Measurements from ENCODE around the gene GNAI3. TPM values are rescaled to one million over a fixed set of nuclear protein-coding genes. Genes with fewer than 3 reads are reported as not detected.

GNAI3 gene
- total and polyA plus RNA-seq, 2 donors (not counting 3 experiments of a cell fraction or from before 2014, with no cell fraction given): 5.0 to 14.0 TPM

- BruUV-seq (replicated peaks): no TSS peak
- Histone ChIP-seq H3K9ac (replicated peaks; ENCODE audit: extremely low read depth, insufficient read depth, low read length) (no peak overlapping the region), H3K36me3 (ENCODE audit: control insufficient read depth in 2 of 2, extremely low read depth in 1 of 2, insufficient read depth in 2 of 2, low read length in 2 of 2) (peaks cover 2 to 4% of the 10 kb centered on the region in 2 experiments), H4K20me1 (replicated peaks; ENCODE audit: control insufficient read depth, extremely low read depth, insufficient read depth, low read length) (no peaks in the 10 kb centered on the region), H3K4me1 (ENCODE audit: control insufficient read depth, extremely low read depth, insufficient read depth, low read length) (peaks cover 7% of the 10 kb centered on the region), H3K27ac (ENCODE audit: insufficient read depth, low read depth, low read length) (no peak overlapping the region), H3K4me3 (replicated peaks in 1 of 3; ENCODE audit: insufficient read depth in 1 of 3, low read depth in 1 of 3, low read length in 3 of 3) (no peak overlapping the region), H3K9me1 (replicated peaks; ENCODE audit: control insufficient read depth, extremely low read depth, insufficient read depth, low read length) (no peaks in the 10 kb centered on the region), H3K9me3 (replicated peaks; ENCODE audit: control insufficient read depth, insufficient read depth, low read length) (no peaks in the 10 kb centered on the region), H3K4me2 (ENCODE audit: insufficient read depth, low read length) (no peak overlapping the region), H3K27me3 (ENCODE audit: control insufficient read depth in 2 of 2, insufficient read depth in 2 of 2, low read length in 2 of 2) (no peaks in the 10 kb centered on the region), H2AFZ (ENCODE audit: low read depth, low read length) (no peak overlapping the region), H3K79me2 (ENCODE audit: control insufficient read depth, insufficient read depth, low read length) (peaks cover 2% of the 10 kb centered on the region)
- CTCF ChIA-PET: interaction anchor here (1.0 to 23.0 kb wide), 6 partner anchors 8 to 30 kb away, joined by 3 to 955 read pairs (median 10); partner anchors contain the start of genes AMIGO1 and GPR61
- FAIRE-seq (no peak), DNase-seq (ENCODE audit: low read depth, low spot score) (no peak)
- intact Hi-C loops (cut with micrococcal nuclease) (no loop called here), dilution Hi-C loops (cut with MboI; ENCODE audit: extremely low pct_ligation_motif_present, low sequenced_read_pairs) (no loop called here)
- POLR2A ChIA-PET: no interaction called here
- no peak for TF ChIP-seq CTCF (IDR thresholded peaks at IDR 0.05; ENCODE audit: extremely low read depth in 1 of 2, insufficient read depth in 1 of 2, low read depth in 1 of 2, low read length in 2 of 2)
- no peak for TF ChIP-seq JUN (IDR thresholded peaks at IDR 0.05; ENCODE audit: borderline replicate concordance, insufficient read depth, insufficient read length, low read depth)
- TF ChIP-seq GATA2 (IDR thresholded peaks at IDR 0.05; ENCODE audit: insufficient read depth, insufficient read length, low read depth, low read length): no peak
These were observed 47.5 kb upstream of the GNAI3 start for GRCh38 chr1:109500941-109501381.

GRCh38 chr1:109501644-109502363, 46.6 kb upstream of the GNAI3 start:
- no peak overlapping the region for H3K4me3 ChIP-seq (replicated peaks in 1 of 3; ENCODE audit: insufficient read depth in 1 of 3, low read depth in 1 of 3, low read length in 3 of 3)
- intact Hi-C loops (cut with micrococcal nuclease): no loop called here
- TF ChIP-seq GATA2 (IDR thresholded peaks at IDR 0.05; ENCODE audit: insufficient read depth, insufficient read length, low read depth, low read length) (no peak), JUN (IDR thresholded peaks at IDR 0.05; ENCODE audit: borderline replicate concordance, insufficient read depth, insufficient read length, low read depth) (no peak), MAX (IDR thresholded peaks at IDR 0.05; ENCODE audit: insufficient read depth, insufficient read length) (no peak), MYC (IDR thresholded peaks at IDR 0.05; ENCODE audit: low read depth, low read length) (no peak), EZH2 (IDR thresholded peaks at IDR 0.05; ENCODE audit: borderline replicate concordance, low read depth, low read length, severe bottlenecking) (no peak), FOS (IDR thresholded peaks at IDR 0.05; ENCODE audit: borderline replicate concordance, insufficient read depth, low read length) (no peak), POLR2A (IDR thresholded peaks at IDR 0.05; ENCODE audit: low read depth, low read length) (no peak), POLR2AphosphoS5 (IDR thresholded peaks at IDR 0.05; ENCODE audit: insufficient read depth, low read depth, low read length) (no peak)
- H3K9me3 ChIP-seq (replicated peaks; ENCODE audit: control insufficient read depth, insufficient read depth, low read length): no peaks in the 10 kb centered on the region
- FAIRE-seq (no peak), DNase-seq (ENCODE audit: low read depth, low spot score) (no peak)
- no peaks in the 10 kb centered on the region for H4K20me1 ChIP-seq (replicated peaks; ENCODE audit: control insufficient read depth, extremely low read depth, insufficient read depth, low read length)
- CTCF ChIA-PET: interaction anchor here (1.0 to 23.0 kb wide), 4 partner anchors 9 to 29 kb away, joined by 3 to 955 read pairs (median 5); partner anchors contain the start of gene GPR61
- peaks cover 0 to 2% of the 10 kb centered on the region in 2 experiments for H3K27me3 ChIP-seq (ENCODE audit: control insufficient read depth in 2 of 2, insufficient read depth in 2 of 2, low read length in 2 of 2)
- H3K36me3 ChIP-seq (ENCODE audit: control insufficient read depth in 2 of 2, extremely low read depth in 1 of 2, insufficient read depth in 2 of 2, low read length in 2 of 2): peaks cover 0 to 2% of the 10 kb centered on the region in 2 experiments
- dilution Hi-C loops (cut with MboI; ENCODE audit: extremely low pct_ligation_motif_present, low sequenced_read_pairs): no loop called here
- no peak overlapping the region for H3K27ac ChIP-seq (ENCODE audit: insufficient read depth, low read depth, low read length)
- no peak overlapping the region for H3K4me2 ChIP-seq (ENCODE audit: insufficient read depth, low read length)
- H3K4me1 ChIP-seq (ENCODE audit: control insufficient read depth, extremely low read depth, insufficient read depth, low read length): peaks cover 7% of the 10 kb centered on the region
- H3K9ac ChIP-seq (replicated peaks; ENCODE audit: extremely low read depth, insufficient read depth, low read length): no peak overlapping the region
- BruUV-seq (replicated peaks): no TSS peak
- no peak overlapping the region for H2AFZ ChIP-seq (ENCODE audit: low read depth, low read length)
- POLR2A ChIA-PET: no interaction called here
- H3K79me2 ChIP-seq (ENCODE audit: control insufficient read depth, insufficient read depth, low read length): peaks cover 2% of the 10 kb centered on the region
- no peaks in the 10 kb centered on the region for H3K9me1 ChIP-seq (replicated peaks; ENCODE audit: control insufficient read depth, extremely low read depth, insufficient read depth, low read length)

Measured in endothelial cell of umbilical vein (primary cell).